Suprapubic skin (tissue), 4 donors: ENCODE measurements around the gene FAF1. TPM values are rescaled to one million over a fixed set of nuclear protein-coding genes. Genes with fewer than 3 reads are reported as not detected.
"Not testable (repeated sequence)": the region's sequence is repeated elsewhere in the genome, so short reads cannot be mapped to it uniquely, and the experiment has no call there.

ENCODE experiments used
- DNase-seq, 2 donors: peaks; one replicate each; pipeline ENCODE4 v3.0.0-alpha.2; 2019; ENCODE audit warnings: low spot score in 2 of 2
- H3K27ac ChIP-seq: fragments of 200-600 bp; sonication (generic); one replicate; pipeline ENCODE4 v1.5.1; 2019
- H3K27me3 ChIP-seq: fragments of 200-600 bp; sonication (generic); one replicate; pipeline ENCODE4 v1.5.1; 2019
- H3K36me3 ChIP-seq: fragments of 200-600 bp; sonication (generic); one replicate; pipeline ENCODE4 v1.5.1; 2019
- H3K4me1 ChIP-seq: fragments of 200-600 bp; sonication (generic); one replicate; pipeline ENCODE4 v1.5.1; 2019
- H3K4me3 ChIP-seq: fragments of 200-600 bp; sonication (generic); one replicate; pipeline ENCODE4 v1.5.1; 2019; ENCODE audit warnings: mild to moderate bottlenecking
- H3K9me3 ChIP-seq: fragments of 200-600 bp; sonication (generic); one replicate; pipeline ENCODE4 v1.5.1; 2019
- EP300 ChIP-seq: sonication (generic); formaldehyde crosslinking; IDR thresholded peaks from one replicate; pipeline ENCODE4 v1.6.1; 2017; ENCODE audit warnings: antibody characterized with exemption
- POLR2A ChIP-seq, 2 donors: fragments of 450-650 bp; IDR thresholded peaks; one replicate each; pipeline ENCODE4 v1.6.1; 2017; ENCODE audit warnings: antibody characterized with exemption in 2 of 2, mild to moderate bottlenecking in 2 of 2, moderate library complexity in 2 of 2
- POLR2AphosphoS5 ChIP-seq, 3 donors: sonication (generic); formaldehyde crosslinking; IDR thresholded peaks; one replicate each; pipeline ENCODE4 v1.6.1; 2017; ENCODE audit warnings: antibody characterized with exemption in 3 of 3
- WGBS: methylation state at CpG from one replicate; pipeline ENCODE4 v1.1.5; 2018; 5-methylcytosine and 5-hydroxymethylcytosine counted together
- total RNA-seq, 4 donors: library from RNA; depleted of rRNA; stranded (reverse); fragments of >200 nt; gene quantifications; one replicate each; pipeline ENCODE4 v1.1.0, GENCODE V29; 2016
- TF ChIP-seq, protein P1 (sequence below), 2 donors: fragments of 200-600 bp in 1 of 2; fragments of 450-650 bp in 1 of 2; sonication (generic) in 1 of 2; IDR thresholded peaks; one replicate each; pipeline ENCODE4 v1.5.1; 2016 to 2019; ENCODE audit warnings: antibody characterized with exemption in 2 of 2, mild to moderate bottlenecking in 1 of 2, moderate library complexity in 1 of 2

FAF1 gene
- total RNA-seq, 4 donors from 2014 or later, result 35.1 to 61.6 (median 45.4) TPM

DNA sequence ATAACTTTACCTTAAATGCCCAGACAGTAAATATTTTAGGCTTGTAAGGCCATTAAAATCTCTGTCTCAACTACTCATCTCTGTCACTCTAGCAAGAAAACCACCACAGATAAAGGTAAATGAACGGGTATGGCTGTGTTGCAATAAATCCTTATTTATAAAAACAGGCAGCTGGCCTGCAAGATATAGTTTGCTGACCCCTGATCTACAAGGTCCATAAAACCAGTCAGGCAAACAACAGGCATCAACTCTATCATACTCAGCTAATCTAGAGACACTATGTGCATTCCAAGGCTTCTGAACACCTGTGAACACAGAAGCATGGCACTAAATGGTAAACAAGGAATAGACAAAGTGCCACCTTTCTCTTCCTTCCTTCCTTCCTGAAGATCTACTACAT lies 9.7 kb downstream of the FAF1 start:
- no peak for TF ChIP-seq EP300
- TF ChIP-seq POLR2A (IDR thresholded peaks at IDR 0.05), result no peak
- TF ChIP-seq, protein P1, sequence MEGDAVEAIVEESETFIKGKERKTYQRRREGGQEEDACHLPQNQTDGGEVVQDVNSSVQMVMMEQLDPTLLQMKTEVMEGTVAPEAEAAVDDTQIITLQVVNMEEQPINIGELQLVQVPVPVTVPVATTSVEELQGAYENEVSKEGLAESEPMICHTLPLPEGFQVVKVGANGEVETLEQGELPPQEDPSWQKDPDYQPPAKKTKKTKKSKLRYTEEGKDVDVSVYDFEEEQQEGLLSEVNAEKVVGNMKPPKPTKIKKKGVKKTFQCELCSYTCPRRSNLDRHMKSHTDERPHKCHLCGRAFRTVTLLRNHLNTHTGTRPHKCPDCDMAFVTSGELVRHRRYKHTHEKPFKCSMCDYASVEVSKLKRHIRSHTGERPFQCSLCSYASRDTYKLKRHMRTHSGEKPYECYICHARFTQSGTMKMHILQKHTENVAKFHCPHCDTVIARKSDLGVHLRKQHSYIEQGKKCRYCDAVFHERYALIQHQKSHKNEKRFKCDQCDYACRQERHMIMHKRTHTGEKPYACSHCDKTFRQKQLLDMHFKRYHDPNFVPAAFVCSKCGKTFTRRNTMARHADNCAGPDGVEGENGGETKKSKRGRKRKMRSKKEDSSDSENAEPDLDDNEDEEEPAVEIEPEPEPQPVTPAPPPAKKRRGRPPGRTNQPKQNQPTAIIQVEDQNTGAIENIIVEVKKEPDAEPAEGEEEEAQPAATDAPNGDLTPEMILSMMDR (IDR thresholded peaks at IDR 0.05), result no peak
- TF ChIP-seq POLR2AphosphoS5 (IDR thresholded peaks at IDR 0.05), result no peak
- no peak overlapping the region for H3K4me3 ChIP-seq

DNA sequence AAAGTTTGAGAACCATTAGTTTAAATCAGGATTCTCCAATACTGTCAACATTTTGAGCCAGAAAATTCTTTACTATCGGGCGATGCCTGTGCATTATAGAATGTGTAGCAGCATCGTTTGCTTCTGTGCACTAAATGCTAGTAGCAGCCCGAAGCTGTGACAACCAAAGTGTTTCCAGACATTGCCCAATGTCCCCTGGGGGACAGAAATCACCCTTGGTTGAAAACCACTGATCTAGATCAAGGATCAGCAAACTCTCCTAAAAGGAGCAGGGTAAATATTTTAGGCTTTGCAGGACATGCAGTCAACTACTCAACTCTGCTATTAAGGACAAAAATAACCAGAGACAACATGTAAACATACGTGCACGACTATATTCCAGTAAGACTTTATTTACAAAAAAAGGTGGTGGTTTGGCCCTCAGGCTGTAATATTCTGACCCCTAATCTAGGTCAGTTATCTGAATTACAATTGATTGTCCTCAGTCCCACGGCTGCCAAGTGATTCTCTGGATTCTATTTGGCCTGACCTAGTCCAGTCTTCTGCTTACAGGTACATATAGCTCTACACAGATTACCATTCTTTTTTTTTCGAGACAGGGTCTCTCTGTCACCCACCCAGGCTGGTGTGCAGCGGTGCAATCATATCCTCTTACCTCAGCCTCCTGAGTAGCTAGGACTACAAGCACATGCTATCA lies 10.6 kb downstream of the FAF1 start:
- peaks cover 8% of the 10 kb centered on the region for H3K4me1 ChIP-seq
- 89% methylated on average over 9 of the region's 9 CpGs for WGBS

More for the DNA sequence above, 9.7 kb downstream of the FAF1 start:
- Histone ChIP-seq H3K4me1 (peaks cover 8% of the 10 kb centered on the region), H3K9me3 (no peaks in the 10 kb centered on the region), H3K27ac (no peak overlapping the region), H3K36me3 (no peaks in the 10 kb centered on the region), H3K27me3 (no peaks in the 10 kb centered on the region)
- WGBS, result 81% methylated on average over 1 of the region's 1 CpG
- no peak for DNase-seq

DNA sequence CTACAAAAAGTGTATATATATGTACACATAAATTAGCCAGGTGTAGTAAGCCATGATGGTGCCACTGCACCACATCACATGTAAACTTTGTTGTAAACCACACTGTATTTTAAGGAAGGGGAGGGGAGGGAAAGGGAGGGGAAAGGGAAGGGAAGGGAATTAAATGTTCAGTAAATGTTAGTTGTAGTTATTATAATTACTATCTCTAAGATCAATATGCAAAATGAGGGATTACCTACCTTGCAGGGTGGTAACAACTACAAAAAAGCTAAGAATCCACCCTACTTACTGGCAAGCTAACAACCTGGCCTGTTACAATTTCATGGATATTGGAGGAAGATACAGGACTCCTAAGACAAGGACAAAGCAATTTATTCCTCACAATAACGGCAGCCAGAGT lies 17.7 kb downstream of the FAF1 start:
- 89% methylated on average over 1 of the region's 1 CpG for WGBS
- no peaks in the 10 kb centered on the region for H3K27me3 ChIP-seq
- no peak for DNase-seq
- TF ChIP-seq POLR2A (IDR thresholded peaks at IDR 0.05) (no peak), EP300 (no peak), POLR2AphosphoS5 (IDR thresholded peaks at IDR 0.05) (no peak)
- TF ChIP-seq, protein P1 (IDR thresholded peaks at IDR 0.05), result no peak
- no peak overlapping the region for H3K27ac ChIP-seq
- no peak overlapping the region for H3K4me3 ChIP-seq
- no peaks in the 10 kb centered on the region for H3K4me1 ChIP-seq
- H3K36me3 ChIP-seq, result no peaks in the 10 kb centered on the region
- H3K9me3 ChIP-seq, result no peaks in the 10 kb centered on the region

More for the DNA sequence above, 10.6 kb downstream of the FAF1 start:
- no peaks in the 10 kb centered on the region for H3K36me3 ChIP-seq
- no peaks in the 10 kb centered on the region for H3K9me3 ChIP-seq
- no peaks in the 10 kb centered on the region for H3K27me3 ChIP-seq
- TF ChIP-seq, protein P1 (IDR thresholded peaks at IDR 0.05), result no peak
- TF ChIP-seq EP300 (no peak), POLR2A (IDR thresholded peaks at IDR 0.05) (no peak), POLR2AphosphoS5 (IDR thresholded peaks at IDR 0.05) (no peak)
- no peak for DNase-seq
- H3K4me3 ChIP-seq, result no peak overlapping the region
- no peak overlapping the region for H3K27ac ChIP-seq

DNA sequence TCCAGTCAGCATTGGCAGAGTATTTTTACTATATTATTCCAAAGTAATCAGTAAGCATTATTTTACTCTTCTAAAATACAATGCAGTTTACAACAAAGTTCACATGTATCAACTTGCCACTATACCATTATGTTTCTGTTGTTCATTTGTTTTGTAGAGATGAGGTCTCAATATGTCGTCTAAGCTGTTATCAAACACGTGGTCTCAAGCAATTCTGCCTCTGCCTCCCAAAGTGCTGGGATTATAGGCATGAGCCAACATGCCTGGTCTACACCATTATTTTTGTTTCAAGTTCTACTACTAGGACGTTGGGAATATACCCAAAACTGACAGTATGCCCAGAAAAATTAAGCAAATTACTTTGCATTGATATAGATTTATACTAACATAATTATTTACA lies 19.8 kb downstream of the FAF1 start:
- Histone ChIP-seq H3K27me3 (no peaks in the 10 kb centered on the region), H3K27ac (no peak overlapping the region), H3K9me3 (no peaks in the 10 kb centered on the region), H3K36me3 (no peaks in the 10 kb centered on the region), H3K4me1 (no peaks in the 10 kb centered on the region), H3K4me3 (no peak overlapping the region)
- WGBS, result 55% methylated on average over 3 of the region's 3 CpGs
- TF ChIP-seq POLR2AphosphoS5 (IDR thresholded peaks at IDR 0.05), result no peak
- TF ChIP-seq, protein P1 (IDR thresholded peaks at IDR 0.05), result no peak
- TF ChIP-seq EP300, result no peak
- TF ChIP-seq POLR2A (IDR thresholded peaks at IDR 0.05), result no peak
- DNase-seq, result no peak

DNA sequence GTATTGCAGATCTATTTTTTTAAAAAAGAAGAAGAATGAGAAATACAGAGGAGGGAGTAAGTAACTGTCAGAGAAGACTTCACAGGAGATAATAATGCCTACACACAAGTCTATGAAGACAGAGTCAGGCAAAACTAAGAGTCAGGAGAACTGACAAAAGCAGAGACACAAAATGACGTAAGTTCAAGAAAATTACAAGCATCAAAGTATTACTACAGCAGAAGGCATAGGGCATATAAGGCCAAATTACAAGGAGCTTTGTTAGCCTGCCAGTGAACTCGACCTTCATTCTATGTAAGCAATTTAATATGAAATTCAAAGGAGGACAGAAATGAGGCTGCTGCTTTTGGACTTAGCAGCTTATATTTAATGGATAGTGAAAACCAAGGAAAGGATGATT lies 23.7 kb downstream of the FAF1 start:
- H3K9me3 ChIP-seq, result no peaks in the 10 kb centered on the region
- TF ChIP-seq POLR2AphosphoS5 (IDR thresholded peaks at IDR 0.05) (no peak), POLR2A (IDR thresholded peaks at IDR 0.05) (no peak), EP300 (no peak)
- TF ChIP-seq, protein P1 (IDR thresholded peaks at IDR 0.05), result no peak
- DNase-seq, result no peak
- WGBS, result 76% methylated on average over 2 of the region's 2 CpGs
- H3K4me1 ChIP-seq, result no peaks in the 10 kb centered on the region
- no peaks in the 10 kb centered on the region for H3K36me3 ChIP-seq
- H3K27me3 ChIP-seq, result no peaks in the 10 kb centered on the region
- no peak overlapping the region for H3K4me3 ChIP-seq
- H3K27ac ChIP-seq, result no peak overlapping the region

DNA sequence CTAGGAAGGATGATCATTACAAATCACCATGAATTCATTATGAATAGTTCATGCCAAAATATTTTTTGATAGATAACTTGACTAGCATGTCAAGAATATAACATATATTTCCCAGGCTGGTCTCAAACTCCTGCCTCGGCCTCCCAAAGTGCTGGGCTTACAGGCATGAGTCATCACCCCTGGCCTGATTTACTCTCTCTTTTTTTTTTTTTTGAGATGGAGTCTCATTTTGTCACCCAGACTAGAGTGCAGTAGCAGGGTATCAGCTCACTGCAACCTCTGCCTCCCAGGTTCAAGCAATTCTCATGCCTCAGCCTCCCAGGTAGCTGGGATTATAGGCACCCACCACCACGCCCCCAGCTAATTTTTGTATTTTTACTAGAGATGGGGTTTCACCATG lies 24.8 kb downstream of the FAF1 start:
- WGBS, result 87% methylated on average over 2 of the region's 2 CpGs
- H3K27me3 ChIP-seq, H3K4me3 ChIP-seq, H3K27ac ChIP-seq, H3K4me1 ChIP-seq, H3K9me3 ChIP-seq, H3K36me3 ChIP-seq, DNase-seq: not testable (repeated sequence)
